Stimulated activated naive CD8-positive, alpha-beta T cell treated with anti-CD3 and anti-CD28 coated beads, Interleukin-15, amount 100 ng/mL, for 72 hours (primary cell): ENCODE data around the gene WDR54.
A peak's percentile ranks its signal among the peaks of the same experiment; 100 is the strongest.

ENCODE experiments used
- ATAC-seq: fragments of 150-1000 bp; cut with Tn5 transposase; 2 replicates; pipeline ENCODE4 v1.10.0; 2021; ENCODE audit warnings: mild to moderate bottlenecking, moderate library complexity
- DNase-seq, 2 donors: peaks; one replicate each; pipeline ENCODE4 v3.0.0; 2021 to 2022
- H3K27ac Mint-ChIP-seq, 2 donors: one replicate each; pipeline ENCODE4 v1.8.0; 2022; ENCODE audit warnings: mild to moderate bottlenecking in 2 of 2, mixed read lengths in 2 of 2, moderate library complexity in 2 of 2
- H3K27me3 Mint-ChIP-seq: one replicate; pipeline ENCODE4 v1.8.0; 2022; ENCODE audit warnings: mixed read lengths
- H3K4me1 Mint-ChIP-seq: one replicate; pipeline ENCODE4 v1.8.0; 2022; ENCODE audit warnings: mild to moderate bottlenecking, mixed read lengths
- H3K4me3 Mint-ChIP-seq, 2 donors: one replicate each; pipeline ENCODE4 v1.8.0; 2022; ENCODE audit warnings: mild to moderate bottlenecking in 2 of 2, mixed read lengths in 2 of 2, moderate library complexity in 1 of 2
- H3K9me3 Mint-ChIP-seq, 2 donors: one replicate each; pipeline ENCODE4 v1.8.0; 2022; ENCODE audit warnings: mixed read lengths in 2 of 2

WDR54 gene

GRCh38 chr2:74472086-74472944 is 50.8 kb downstream of the WDR54 start, which contains the start of gene MRPL53:
TSS of gene MRPL53 (minus strand) at chr2:74472680. CDS start at chr2:74472660, 20 bp downstream.
- ATAC-seq (peak; percentile 95), DNase-seq (peak; percentile 92 to 96)
- Mint-ChIP-seq H3K4me1 (peaks cover 38% of the 10 kb centered on the region), H3K27me3 (no peaks in the 10 kb centered on the region), H3K9me3 (no peaks in the 10 kb centered on the region), H3K4me3 (peak within 1 kb of the TSS; percentile 97 to 100), H3K27ac (peak within 1 kb of the TSS; percentile 94 to 98)

GRCh38 chr2:74472945-74473258 is 51.4 kb downstream of the WDR54 start:
- Mint-ChIP-seq H3K9me3 (no peaks in the 10 kb centered on the region), H3K4me3 (peak overlapping the region; percentile 97 to 100), H3K27me3 (no peaks in the 10 kb centered on the region), H3K4me1 (peaks cover 43% of the 10 kb centered on the region), H3K27ac (peak overlapping the region; percentile 94 to 98)
- DNase-seq (no peak), ATAC-seq (no peak)

- Mint-ChIP-seq H3K27ac (no peak overlapping the region), H3K9me3 (no peaks in the 10 kb centered on the region), H3K4me3 (no peak overlapping the region), H3K4me1 (peaks cover 48% of the 10 kb centered on the region), H3K27me3 (no peaks in the 10 kb centered on the region)
- ATAC-seq (no peak), DNase-seq (no peak)
Observed at GRCh38 chr2:74474481-74474880, 53.0 kb downstream of the WDR54 start.

- H3K4me1 Mint-ChIP-seq = peaks cover 46% of the 10 kb centered on the region
- H3K4me3 Mint-ChIP-seq = no peak overlapping the region
- H3K27me3 Mint-ChIP-seq = no peaks in the 10 kb centered on the region
- no peak overlapping the region for H3K27ac Mint-ChIP-seq
- no peak for DNase-seq
- H3K9me3 Mint-ChIP-seq = no peaks in the 10 kb centered on the region
- no peak for ATAC-seq
Observed at GRCh38 chr2:74474899-74475298, 53.4 kb downstream of the WDR54 start.
